Measurements from ENCODE around the gene AKAP7.

The AKAP7 gene

DNA sequence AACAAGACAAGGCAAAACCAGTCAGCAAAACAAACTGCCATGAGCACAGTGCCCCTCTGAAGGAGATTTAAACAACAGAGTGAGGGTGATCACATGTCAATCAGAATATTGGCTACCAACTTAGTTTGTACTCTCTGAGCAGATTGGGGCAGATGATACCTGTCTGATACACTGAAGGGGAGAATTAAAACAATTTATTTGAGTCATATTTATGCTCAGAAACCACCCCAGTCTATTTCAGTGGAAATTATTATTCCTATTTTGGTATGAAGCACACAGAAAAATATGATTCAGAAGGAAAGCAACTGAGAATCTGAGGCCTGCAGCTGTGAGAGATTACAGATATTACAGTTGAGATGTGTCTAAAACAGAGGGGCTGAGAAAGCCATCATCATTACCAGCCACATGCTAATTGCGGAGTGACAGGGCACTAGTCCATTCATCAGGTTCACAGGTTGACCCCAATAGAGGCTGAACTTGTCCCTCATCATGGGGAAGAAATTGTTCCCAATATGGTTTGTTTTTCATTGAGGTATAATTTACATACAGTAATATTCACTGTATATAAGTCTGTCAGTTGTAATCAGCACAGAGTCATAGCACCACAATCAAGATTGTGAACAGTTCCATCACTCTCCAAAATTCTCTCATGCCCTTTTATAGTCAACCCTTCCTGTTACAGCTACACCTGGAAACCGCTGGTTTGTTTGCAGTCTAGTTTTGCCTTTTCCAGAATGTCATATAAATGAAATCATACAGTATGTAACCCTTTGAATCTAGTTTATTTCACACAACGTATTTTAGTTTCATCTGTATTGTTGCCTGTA is 134.5 kb downstream of the AKAP7 start:
- Histone ChIP-seq H3K4me3 (replicated peaks; ENCODE audit: low read depth, low read length) (no peak overlapping the region), H3K36me3 (ENCODE audit: control insufficient read depth, insufficient read depth, low read length) (no peaks in the 10 kb centered on the region), H3K27me3 (replicated peaks; ENCODE audit: control insufficient read depth, insufficient read depth, low read length) (no peaks in the 10 kb centered on the region)
- TF ChIP-seq, protein P1, sequence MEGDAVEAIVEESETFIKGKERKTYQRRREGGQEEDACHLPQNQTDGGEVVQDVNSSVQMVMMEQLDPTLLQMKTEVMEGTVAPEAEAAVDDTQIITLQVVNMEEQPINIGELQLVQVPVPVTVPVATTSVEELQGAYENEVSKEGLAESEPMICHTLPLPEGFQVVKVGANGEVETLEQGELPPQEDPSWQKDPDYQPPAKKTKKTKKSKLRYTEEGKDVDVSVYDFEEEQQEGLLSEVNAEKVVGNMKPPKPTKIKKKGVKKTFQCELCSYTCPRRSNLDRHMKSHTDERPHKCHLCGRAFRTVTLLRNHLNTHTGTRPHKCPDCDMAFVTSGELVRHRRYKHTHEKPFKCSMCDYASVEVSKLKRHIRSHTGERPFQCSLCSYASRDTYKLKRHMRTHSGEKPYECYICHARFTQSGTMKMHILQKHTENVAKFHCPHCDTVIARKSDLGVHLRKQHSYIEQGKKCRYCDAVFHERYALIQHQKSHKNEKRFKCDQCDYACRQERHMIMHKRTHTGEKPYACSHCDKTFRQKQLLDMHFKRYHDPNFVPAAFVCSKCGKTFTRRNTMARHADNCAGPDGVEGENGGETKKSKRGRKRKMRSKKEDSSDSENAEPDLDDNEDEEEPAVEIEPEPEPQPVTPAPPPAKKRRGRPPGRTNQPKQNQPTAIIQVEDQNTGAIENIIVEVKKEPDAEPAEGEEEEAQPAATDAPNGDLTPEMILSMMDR (IDR thresholded peaks at IDR 0.05; ENCODE audit: insufficient read depth, low read length, poor library complexity, severe bottlenecking), result no peak
- no peak for DNase-seq (ENCODE audit: extremely low read depth, insufficient read length)

DNA sequence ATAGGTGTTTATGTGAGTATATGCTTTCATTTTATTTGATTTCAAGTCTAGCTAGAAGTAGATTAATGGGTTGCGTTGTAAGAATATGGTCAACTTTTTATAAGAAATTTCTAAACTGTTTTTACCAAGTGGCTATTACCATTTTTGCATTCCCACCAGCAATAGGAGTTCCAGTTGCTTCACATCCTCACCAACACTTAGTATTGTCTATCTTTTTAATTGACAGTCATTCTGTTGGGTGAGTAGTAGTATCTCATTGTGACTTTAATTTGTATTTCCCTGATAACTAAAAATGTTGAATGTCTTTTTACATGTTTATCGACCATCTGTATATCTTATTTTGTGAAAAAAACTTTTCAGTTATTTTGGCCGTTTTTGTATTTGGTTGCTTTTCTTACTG is 135.3 kb downstream of the AKAP7 start:
- Histone ChIP-seq H3K4me3 (replicated peaks; ENCODE audit: low read depth, low read length) (no peak overlapping the region), H3K36me3 (ENCODE audit: control insufficient read depth, insufficient read depth, low read length) (no peaks in the 10 kb centered on the region), H3K27me3 (replicated peaks; ENCODE audit: control insufficient read depth, insufficient read depth, low read length) (no peaks in the 10 kb centered on the region)
- no peak for DNase-seq (ENCODE audit: extremely low read depth, insufficient read length)
- TF ChIP-seq, protein P1 (IDR thresholded peaks at IDR 0.05; ENCODE audit: insufficient read depth, low read length, poor library complexity, severe bottlenecking), result no peak

DNA sequence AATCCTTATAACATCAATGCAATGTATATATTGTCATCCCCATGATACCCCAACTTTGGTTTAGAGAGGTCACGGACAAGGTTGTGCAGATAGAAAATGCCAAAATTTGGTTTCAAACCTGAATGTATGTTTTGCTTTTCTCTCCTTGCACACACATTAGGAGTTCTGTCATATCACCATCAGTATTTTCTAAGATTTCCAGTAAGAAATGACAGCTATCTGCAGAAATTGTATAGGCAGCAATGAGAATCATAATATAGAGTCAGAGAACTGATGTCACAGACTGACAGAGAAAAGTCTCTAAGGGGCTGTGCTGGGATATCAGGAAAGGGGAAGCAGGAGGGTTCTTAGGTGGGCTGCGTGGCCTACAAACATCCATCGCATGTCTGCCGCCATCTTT is 140.0 kb downstream of the AKAP7 start:
- DNase-seq (ENCODE audit: extremely low read depth, insufficient read length), result no peak
- Histone ChIP-seq H3K4me3 (replicated peaks; ENCODE audit: low read depth, low read length) (no peak overlapping the region), H3K27me3 (replicated peaks; ENCODE audit: control insufficient read depth, insufficient read depth, low read length) (no peaks in the 10 kb centered on the region), H3K36me3 (ENCODE audit: control insufficient read depth, insufficient read depth, low read length) (no peaks in the 10 kb centered on the region)
- TF ChIP-seq, protein P1 (IDR thresholded peaks at IDR 0.05; ENCODE audit: insufficient read depth, low read length, poor library complexity, severe bottlenecking), result no peak

DNA sequence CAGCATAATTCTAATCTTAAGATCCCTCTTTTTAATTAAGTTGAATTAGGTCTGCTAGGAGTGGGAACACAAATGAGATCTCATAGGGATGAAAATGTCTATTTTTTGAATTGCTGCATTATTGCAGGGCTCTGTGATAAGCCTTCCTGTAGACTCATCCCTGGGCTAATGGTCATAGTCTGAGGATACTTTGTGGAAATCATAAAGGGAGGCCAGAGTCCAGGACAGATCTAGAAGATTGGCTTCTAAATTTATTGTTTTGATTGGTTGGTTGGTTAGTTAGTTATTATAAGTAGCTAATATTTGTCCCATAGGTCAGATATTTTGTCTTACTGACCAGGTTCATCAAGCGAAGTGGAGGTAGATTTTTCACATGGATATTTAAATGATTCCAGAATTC is 142.3 kb downstream of the AKAP7 start:
- H3K4me3 ChIP-seq (replicated peaks; ENCODE audit: low read depth, low read length), result no peak overlapping the region
- no peaks in the 10 kb centered on the region; the same call in 1 of the 2 replicates for H3K27me3 ChIP-seq (replicated peaks; ENCODE audit: control insufficient read depth, insufficient read depth, low read length)
- H3K36me3 ChIP-seq (ENCODE audit: control insufficient read depth, insufficient read depth, low read length), result no peaks in the 10 kb centered on the region
- TF ChIP-seq, protein P1 (IDR thresholded peaks at IDR 0.05; ENCODE audit: insufficient read depth, low read length, poor library complexity, severe bottlenecking), result no peak
- DNase-seq (ENCODE audit: extremely low read depth, insufficient read length), result no peak

DNA sequence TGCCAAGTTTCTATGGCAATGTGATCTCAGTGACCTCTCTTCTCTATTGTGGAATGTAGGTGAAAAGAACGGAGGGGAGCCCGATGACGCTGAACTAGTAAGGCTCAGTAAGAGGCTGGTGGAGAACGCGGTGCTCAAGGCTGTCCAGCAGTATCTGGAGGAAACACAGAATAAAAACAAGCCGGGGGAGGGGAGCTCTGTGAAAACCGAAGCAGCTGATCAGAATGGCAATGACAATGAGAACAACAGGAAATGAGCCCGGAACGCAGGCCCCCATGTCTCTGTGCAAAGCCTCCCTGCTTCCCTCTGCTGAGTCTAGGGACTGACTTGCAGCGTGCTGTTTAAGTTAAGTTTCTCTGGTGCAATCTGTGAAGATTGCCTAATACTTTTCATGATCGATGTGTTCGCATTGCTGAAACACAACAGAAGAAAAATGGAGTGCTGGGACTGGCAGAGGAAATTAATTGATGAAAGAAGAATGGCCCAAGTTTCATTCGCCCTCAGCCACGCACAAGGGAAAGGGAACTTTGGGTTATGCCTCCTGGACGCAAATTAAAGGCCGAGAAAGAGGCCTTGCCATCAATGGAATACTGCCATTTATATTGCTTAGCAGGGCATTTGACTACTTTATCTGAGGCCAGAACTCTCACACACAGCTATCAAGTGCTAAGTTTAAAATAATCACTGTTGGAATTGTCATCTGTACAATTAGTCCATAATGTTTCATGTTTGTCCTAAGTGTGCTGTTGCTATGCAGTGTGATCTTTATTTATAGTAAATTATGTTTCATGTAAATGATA is 146.4 kb downstream of the AKAP7 start:
- no peak overlapping the region for H3K4me3 ChIP-seq (replicated peaks; ENCODE audit: low read depth, low read length)
- no peak for DNase-seq (ENCODE audit: extremely low read depth, insufficient read length)

More for the DNA sequence above, 146.4 kb downstream of the AKAP7 start:
- Histone ChIP-seq H3K27me3 (replicated peaks; ENCODE audit: control insufficient read depth, insufficient read depth, low read length) (no peaks in the 10 kb centered on the region; the same call in 1 of the 2 replicates), H3K36me3 (ENCODE audit: control insufficient read depth, insufficient read depth, low read length) (no peaks in the 10 kb centered on the region)
- TF ChIP-seq, protein P1 (IDR thresholded peaks at IDR 0.05; ENCODE audit: insufficient read depth, low read length, poor library complexity, severe bottlenecking), result no peak
